Measurements from ENCODE around the gene CBARP. TPM values are rescaled to one million over a fixed set of nuclear protein-coding genes. Genes with fewer than 3 reads are reported as not detected.

Gene CBARP
- total and polyA plus RNA-seq, 2 of the 4 experiments (the other 2 are of a cell fraction): 0.18 to 3.9 TPM

- H3K4me3 ChIP-seq (ENCODE audit: insufficient read depth, low read depth, low read length): no peak overlapping the region
- H3K23ac ChIP-seq (ENCODE audit: low read depth, low read length): no peak overlapping the region
- no peak overlapping the region for H4K5ac ChIP-seq (ENCODE audit: low read depth, low read length)
- H2BK20ac ChIP-seq (ENCODE audit: low read depth, low read length): no peak overlapping the region
- no peak overlapping the region for H3K27ac ChIP-seq (ENCODE audit: insufficient read depth, low read length)
- BruUV-seq (replicated peaks): no TSS peak
- no peak overlapping the region for H3K14ac ChIP-seq (replicated peaks; ENCODE audit: low read depth, low read length)
- H3K4me1 ChIP-seq (ENCODE audit: control insufficient read depth, insufficient read depth, low read length): peaks cover 9% of the 10 kb centered on the region
- H2BK5ac ChIP-seq (ENCODE audit: low read depth, low read length, poor library complexity, severe bottlenecking): no peak overlapping the region
- intact Hi-C loops (cut with micrococcal nuclease): loop anchor here (2.0 kb wide), 1 partner anchor 47 kb away; no protein-coding TSS in a partner anchor
- H3K9me1 ChIP-seq (ENCODE audit: insufficient read depth, low read length): 0 out of 2 replicates have a peak, but pooled peaks cover 4% of the 10 kb centered on the region
- no peaks in the 10 kb centered on the region for H3K27me3 ChIP-seq (ENCODE audit: control insufficient read depth, insufficient read depth, low read length)
- dilution Hi-C loops (cut with HindIII; ENCODE audit: low sequenced_read_pairs, unreplicated experiment): no loop called here
- no peak overlapping the region for H3K9ac ChIP-seq (ENCODE audit: low read depth, low read length)
- CTCF ChIA-PET: no interaction called here
- no peak overlapping the region for H4K91ac ChIP-seq (ENCODE audit: insufficient read depth, low read depth, low read length)
- H3K18ac ChIP-seq (ENCODE audit: low read depth, low read length): no peak overlapping the region
- H2BK15ac ChIP-seq (ENCODE audit: low read depth, low read length): no peak overlapping the region
- ATAC-seq (ENCODE audit: low read depth) (no peak), DNase-seq (no peak)
- no peak overlapping the region for H3K4ac ChIP-seq (ENCODE audit: low read depth, low read length)
- in situ Hi-C loops (cut with MboI; ENCODE audit: low sequenced_read_pairs): no loop called here
- TF ChIP-seq NFE2L2 (IDR thresholded peaks at IDR 0.05; ENCODE audit: low read depth, low read length) (no peak), USF2 (IDR thresholded peaks at IDR 0.05; ENCODE audit: low read depth, low read length) (no peak), CTCF (conservative IDR thresholded peaks at IDR 0.05; ENCODE audit: low read depth, low read length) (no peak), POLR2A (IDR thresholded peaks at IDR 0.05; ENCODE audit: low read depth, low read length) (no peak), FOS (IDR thresholded peaks at IDR 0.05; ENCODE audit: low read depth, low read length) (no peak), RAD21 (IDR thresholded peaks at IDR 0.05; ENCODE audit: low read length) (no peak), SMC3 (IDR thresholded peaks at IDR 0.05; ENCODE audit: low read depth, low read length) (no peak), MAFK (IDR thresholded peaks at IDR 0.05; ENCODE audit: low read depth, low read length) (no peak), BHLHE40 (IDR thresholded peaks at IDR 0.05; ENCODE audit: low read depth, low read length) (no peak), RFX5 (IDR thresholded peaks at IDR 0.05; ENCODE audit: low read depth, low read length) (no peak), CHD1 (IDR thresholded peaks at IDR 0.05; ENCODE audit: low read depth, low read length) (no peak), ELK1 (IDR thresholded peaks at IDR 0.05; ENCODE audit: borderline replicate concordance, low read depth, low read length) (no peak), RCOR1 (IDR thresholded peaks at IDR 0.05; ENCODE audit: insufficient replicate concordance, low read length) (no peak)
- peaks cover 50% of the 10 kb centered on the region for H4K20me1 ChIP-seq (ENCODE audit: insufficient read depth, low read length)
- H2AFZ ChIP-seq (replicated peaks; ENCODE audit: low read length, poor library complexity): no peak overlapping the region
- H3K79me1 ChIP-seq (ENCODE audit: low read depth in 1 of 2, low read length in 2 of 2): peaks cover 18 to 69% of the 10 kb centered on the region in 2 experiments; a peak in 3 of 4 replicates
- no peak overlapping the region for H2AK9ac ChIP-seq (replicated peaks; ENCODE audit: low read depth, low read length, poor library complexity)
- no peak overlapping the region for H2AK5ac ChIP-seq (ENCODE audit: low read depth, low read length)
- WGBS, 2 experiments (ENCODE audit: extremely low coverage in 2 of 2, insufficient read length in 1 of 2): 93% methylated on average over 17 of the region's 19 CpGs; no CpG with 5 or more reads in 1 of the 2 experiments
- no peak overlapping the region for H3K4me2 ChIP-seq (ENCODE audit: low read depth, low read length)
- no peaks in the 10 kb centered on the region for H3K9me3 ChIP-seq (ENCODE audit: control insufficient read depth, insufficient read depth, low read length)
- no peak overlapping the region for H4K8ac ChIP-seq (ENCODE audit: low read depth in 2 of 2, low read length in 2 of 2)
- POLR2A ChIA-PET (ENCODE audit: unreplicated experiment): no interaction called here
- H3K36me3 ChIP-seq (ENCODE audit: control insufficient read depth, insufficient read depth, low read length): peaks cover 36% of the 10 kb centered on the region
- H2BK120ac ChIP-seq (ENCODE audit: low read depth, low read length): no peak overlapping the region
- no peak overlapping the region for H3K56ac ChIP-seq (ENCODE audit: extremely low read depth, insufficient read depth, low read length)
These were observed 17.9 kb downstream of the CBARP start for GRCh38 chr19:1219786-1220476.
